ENCODE results near the gene RPS2. TPM values are rescaled to one million over a fixed set of nuclear protein-coding genes. Genes with fewer than 3 reads are reported as not detected.

The RPS2 gene
- total RNA-seq, 2 donors from 2014 or later = 702 to 834 TPM

- ATAC-seq (ENCODE audit: insufficient number of reproducible peaks, low FRiP score, low read depth) = no peak
- TF ChIP-seq CTCF (IDR thresholded peaks at IDR 0.05) = no peak
- H3K4me1 ChIP-seq (ENCODE audit: control insufficient read depth in 1 of 2, low read depth in 2 of 2) = peaks cover 14 to 21% of the 10 kb centered on the region in 2 donors
- no peaks in the 10 kb centered on the region for H3K9me3 ChIP-seq
- H3K27ac ChIP-seq = no peak overlapping the region
- H3K4me3 ChIP-seq = no peak overlapping the region
- H3K27me3 ChIP-seq (replicated peaks; ENCODE audit: insufficient read depth) = no peaks in the 10 kb centered on the region
- peaks cover 46% of the 10 kb centered on the region for H3K36me3 ChIP-seq
- DNase-seq (ENCODE audit: low spot score) = no peak
Measured at GRCh38 chr16:1975432-1976215, 11.0 kb upstream of the RPS2 start.

GRCh38 chr16:1974157-1975070, 9.8 kb upstream of the RPS2 start:
- no peak for DNase-seq (ENCODE audit: low spot score)
- H3K4me3 ChIP-seq = no peak overlapping the region
- ATAC-seq (ENCODE audit: insufficient number of reproducible peaks, low FRiP score, low read depth) = no peak
- no peaks in the 10 kb centered on the region for H3K27me3 ChIP-seq (replicated peaks; ENCODE audit: insufficient read depth)
- H3K36me3 ChIP-seq = peaks cover 46% of the 10 kb centered on the region
- TF ChIP-seq CTCF (IDR thresholded peaks at IDR 0.05) = no peak
- peaks cover 14 to 22% of the 10 kb centered on the region in 2 donors for H3K4me1 ChIP-seq (ENCODE audit: control insufficient read depth in 1 of 2, low read depth in 2 of 2)
- H3K27ac ChIP-seq = no peak overlapping the region
- H3K9me3 ChIP-seq = no peaks in the 10 kb centered on the region

GRCh38 chr16:1973461-1974156, 9.0 kb upstream of the RPS2 start:
- Histone ChIP-seq H3K27me3 (replicated peaks; ENCODE audit: insufficient read depth) (no peaks in the 10 kb centered on the region), H3K36me3 (peaks cover 46% of the 10 kb centered on the region), H3K27ac (no peak overlapping the region), H3K4me3 (no peak overlapping the region), H3K4me1 (ENCODE audit: control insufficient read depth in 1 of 2, low read depth in 2 of 2) (peaks cover 14 to 22% of the 10 kb centered on the region in 2 donors), H3K9me3 (no peaks in the 10 kb centered on the region)
- ATAC-seq (ENCODE audit: insufficient number of reproducible peaks, low FRiP score, low read depth) = no peak
- DNase-seq (ENCODE audit: low spot score) = no peak
- TF ChIP-seq CTCF (IDR thresholded peaks at IDR 0.05) = no peak

- ATAC-seq (ENCODE audit: insufficient number of reproducible peaks, low FRiP score, low read depth) = no peak
- Histone ChIP-seq H3K27me3 (replicated peaks; ENCODE audit: insufficient read depth) (no peaks in the 10 kb centered on the region), H3K4me1 (ENCODE audit: control insufficient read depth in 1 of 2, low read depth in 2 of 2) (peaks cover 14 to 22% of the 10 kb centered on the region in 2 donors), H3K27ac (peak overlapping the region in 1 of 2 donors; percentile 77), H3K4me3 (peak overlapping the region; percentile 86), H3K36me3 (peaks cover 34% of the 10 kb centered on the region), H3K9me3 (no peaks in the 10 kb centered on the region)
- no peak for TF ChIP-seq CTCF (IDR thresholded peaks at IDR 0.05)
- no peak for DNase-seq (ENCODE audit: low spot score)
Measured at GRCh38 chr16:1972490-1972877, 7.9 kb upstream of the RPS2 start.

All from thoracic aorta (tissue), 2 donors.